Subcutaneous adipose tissue (tissue), 4 donors: ENCODE results near the gene TRMT112. TPM values are rescaled to one million over a fixed set of nuclear protein-coding genes. Genes with fewer than 3 reads are reported as not detected.

Experiments
- total RNA-seq, 4 donors: library from RNA; depleted of rRNA; stranded (reverse); fragments of >200 nt; gene quantifications; one replicate each; pipeline ENCODE4 v1.1.0, GENCODE V29; 2016
- TF ChIP-seq, protein P1 (sequence below): fragments of 450-650 bp; IDR thresholded peaks from one replicate; pipeline ENCODE4 v1.5.1; 2016; ENCODE audit warnings: low read depth, mild to moderate bottlenecking, control low read depth, antibody characterized with exemption, moderate library complexity

TRMT112 gene
- total RNA-seq, 4 donors from 2014 or later = 225 to 266 (median 241) TPM

DNA sequence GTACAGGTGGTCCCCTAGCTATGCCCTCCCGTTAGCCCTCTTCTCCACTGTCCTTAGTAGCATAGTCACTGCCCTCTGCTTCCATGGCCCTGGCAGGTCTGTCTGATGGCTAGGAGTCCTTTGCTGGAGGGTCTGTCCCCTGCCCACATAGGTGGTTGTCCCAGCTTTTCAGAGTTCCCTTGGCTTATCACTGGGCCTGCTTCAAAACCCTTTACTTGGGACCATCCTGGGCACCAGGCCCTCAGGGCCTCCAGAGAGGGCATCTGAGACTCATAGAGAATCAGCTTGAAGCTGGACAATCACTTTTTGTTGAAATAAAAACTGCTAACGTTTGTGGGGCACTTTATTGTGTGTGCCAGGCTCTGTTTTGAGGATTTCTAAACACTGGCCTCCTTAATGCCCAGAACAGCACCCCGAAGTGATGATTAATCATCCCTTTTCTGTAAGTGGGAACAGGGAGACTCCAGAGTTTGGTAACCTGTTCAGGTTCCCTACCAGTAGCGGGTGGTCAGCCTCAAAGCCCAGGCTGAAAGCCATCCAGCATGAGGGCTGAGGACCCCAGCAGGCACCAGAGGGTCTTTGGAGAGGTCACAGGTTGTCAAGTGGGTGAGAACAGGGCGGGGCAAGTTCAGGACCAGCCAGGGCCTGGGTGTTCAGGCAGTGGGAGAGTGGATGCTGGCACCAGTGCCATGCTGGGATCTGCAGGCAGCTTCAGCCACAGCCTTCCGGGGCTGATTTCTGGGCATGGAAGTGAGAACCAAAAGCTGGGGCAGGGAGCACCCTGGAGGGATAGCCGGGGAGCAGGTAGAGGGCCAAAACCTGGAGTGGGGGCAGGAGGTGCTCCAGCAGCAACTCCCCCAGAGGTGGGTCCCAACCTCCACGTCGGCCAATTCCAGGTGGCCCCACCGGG lies 26.8 kb downstream of the TRMT112 start:
- TF ChIP-seq, protein P1, sequence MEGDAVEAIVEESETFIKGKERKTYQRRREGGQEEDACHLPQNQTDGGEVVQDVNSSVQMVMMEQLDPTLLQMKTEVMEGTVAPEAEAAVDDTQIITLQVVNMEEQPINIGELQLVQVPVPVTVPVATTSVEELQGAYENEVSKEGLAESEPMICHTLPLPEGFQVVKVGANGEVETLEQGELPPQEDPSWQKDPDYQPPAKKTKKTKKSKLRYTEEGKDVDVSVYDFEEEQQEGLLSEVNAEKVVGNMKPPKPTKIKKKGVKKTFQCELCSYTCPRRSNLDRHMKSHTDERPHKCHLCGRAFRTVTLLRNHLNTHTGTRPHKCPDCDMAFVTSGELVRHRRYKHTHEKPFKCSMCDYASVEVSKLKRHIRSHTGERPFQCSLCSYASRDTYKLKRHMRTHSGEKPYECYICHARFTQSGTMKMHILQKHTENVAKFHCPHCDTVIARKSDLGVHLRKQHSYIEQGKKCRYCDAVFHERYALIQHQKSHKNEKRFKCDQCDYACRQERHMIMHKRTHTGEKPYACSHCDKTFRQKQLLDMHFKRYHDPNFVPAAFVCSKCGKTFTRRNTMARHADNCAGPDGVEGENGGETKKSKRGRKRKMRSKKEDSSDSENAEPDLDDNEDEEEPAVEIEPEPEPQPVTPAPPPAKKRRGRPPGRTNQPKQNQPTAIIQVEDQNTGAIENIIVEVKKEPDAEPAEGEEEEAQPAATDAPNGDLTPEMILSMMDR = no peak

DNA sequence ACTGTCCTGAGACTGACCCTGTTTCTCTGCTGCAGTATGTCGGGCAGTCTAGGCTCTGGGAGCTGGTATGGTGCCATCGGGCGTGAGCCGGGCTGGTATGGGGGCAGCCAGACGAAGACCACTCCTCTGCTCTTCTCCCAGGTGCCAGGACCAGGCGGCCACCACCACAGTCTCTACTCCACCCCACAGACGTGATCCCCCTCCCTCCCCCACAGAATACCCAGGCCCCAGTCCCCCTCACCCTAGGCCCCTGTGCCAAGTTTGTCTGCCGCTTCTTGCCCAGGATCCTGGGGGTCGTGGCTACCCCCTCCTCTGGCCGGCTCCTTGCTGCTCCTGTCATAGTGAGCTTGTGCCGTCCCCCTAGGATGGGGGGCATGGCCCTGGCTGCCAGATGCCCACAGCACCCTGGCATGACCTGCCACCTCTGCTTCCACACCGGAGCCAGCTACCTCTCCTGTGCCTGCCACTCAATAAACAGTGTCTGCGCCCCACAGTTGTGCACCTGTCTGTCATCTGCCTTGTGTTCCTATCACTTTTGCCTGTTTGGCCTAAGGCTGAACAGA lies 28.3 kb downstream of the TRMT112 start:
- TF ChIP-seq, protein P1 = no peak

DNA sequence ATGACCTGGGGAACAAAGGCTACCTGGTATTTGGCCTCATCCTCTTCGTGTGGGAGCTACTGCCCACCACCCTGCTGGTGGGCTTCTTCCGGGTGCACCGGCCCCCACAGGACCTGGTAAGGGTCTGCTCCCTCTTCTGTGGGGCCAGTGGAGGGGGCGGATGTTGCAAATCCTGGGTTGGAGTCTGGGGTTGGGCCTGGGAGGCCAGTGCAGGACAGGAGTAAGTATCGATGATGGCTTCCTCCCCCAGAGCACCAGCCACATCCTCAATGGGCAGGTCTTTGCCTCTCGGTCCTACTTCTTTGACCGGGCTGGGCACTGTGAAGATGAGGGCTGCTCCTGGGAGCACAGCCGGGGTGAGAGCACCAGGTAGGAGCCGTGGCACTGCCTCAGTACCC lies 29.0 kb downstream of the TRMT112 start:
- TF ChIP-seq, protein P1 = no peak

DNA sequence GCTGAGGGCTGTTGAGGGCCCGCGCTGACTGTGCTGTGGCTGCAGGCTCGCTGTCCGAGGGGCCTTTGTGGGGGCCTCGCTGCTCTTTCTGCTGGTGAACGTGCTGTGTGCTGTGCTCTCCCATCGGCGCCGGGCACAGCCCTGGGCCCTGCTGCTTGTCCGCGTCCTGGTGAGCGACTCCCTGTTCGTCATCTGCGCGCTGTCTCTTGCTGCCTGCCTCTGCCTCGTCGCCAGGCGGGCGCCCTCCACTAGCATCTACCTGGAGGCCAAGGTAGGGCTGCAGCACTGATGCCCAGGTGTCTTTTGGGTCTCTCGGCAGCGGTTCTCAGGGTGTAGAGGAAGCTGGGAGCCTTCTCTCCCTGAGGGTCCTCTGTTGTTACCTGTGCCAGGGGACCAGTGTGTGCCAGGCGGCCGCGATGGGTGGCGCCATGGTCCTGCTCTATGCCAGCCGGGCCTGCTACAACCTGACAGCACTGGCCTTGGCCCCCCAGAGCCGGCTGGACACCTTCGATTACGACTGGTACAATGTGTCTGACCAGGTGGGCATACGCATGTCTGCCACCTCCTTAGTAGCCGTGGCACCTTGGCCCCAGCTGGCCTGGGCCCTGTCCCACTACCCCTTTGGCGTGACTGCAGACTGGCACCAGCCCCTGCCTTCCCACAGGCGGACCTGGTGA lies 29.5 kb downstream of the TRMT112 start:
- TF ChIP-seq, protein P1 = no peak

DNA sequence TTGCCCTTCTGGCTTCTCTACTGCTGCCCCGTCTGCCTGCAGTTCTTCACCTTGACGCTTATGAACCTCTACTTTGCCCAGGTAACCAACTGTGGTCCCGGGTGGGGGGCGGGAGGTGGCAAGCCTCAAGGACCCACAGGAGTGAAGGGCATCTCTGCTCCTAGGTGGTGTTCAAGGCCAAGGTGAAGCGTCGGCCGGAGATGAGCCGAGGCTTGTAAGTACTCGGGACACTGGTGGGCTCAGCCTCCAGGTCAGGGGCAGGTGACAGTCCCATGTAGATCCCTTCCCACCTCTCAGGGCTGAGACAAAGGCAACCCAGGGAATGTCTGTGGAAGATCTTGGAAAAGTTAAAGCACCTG lies 30.6 kb downstream of the TRMT112 start:
- TF ChIP-seq, protein P1 = no peak

DNA sequence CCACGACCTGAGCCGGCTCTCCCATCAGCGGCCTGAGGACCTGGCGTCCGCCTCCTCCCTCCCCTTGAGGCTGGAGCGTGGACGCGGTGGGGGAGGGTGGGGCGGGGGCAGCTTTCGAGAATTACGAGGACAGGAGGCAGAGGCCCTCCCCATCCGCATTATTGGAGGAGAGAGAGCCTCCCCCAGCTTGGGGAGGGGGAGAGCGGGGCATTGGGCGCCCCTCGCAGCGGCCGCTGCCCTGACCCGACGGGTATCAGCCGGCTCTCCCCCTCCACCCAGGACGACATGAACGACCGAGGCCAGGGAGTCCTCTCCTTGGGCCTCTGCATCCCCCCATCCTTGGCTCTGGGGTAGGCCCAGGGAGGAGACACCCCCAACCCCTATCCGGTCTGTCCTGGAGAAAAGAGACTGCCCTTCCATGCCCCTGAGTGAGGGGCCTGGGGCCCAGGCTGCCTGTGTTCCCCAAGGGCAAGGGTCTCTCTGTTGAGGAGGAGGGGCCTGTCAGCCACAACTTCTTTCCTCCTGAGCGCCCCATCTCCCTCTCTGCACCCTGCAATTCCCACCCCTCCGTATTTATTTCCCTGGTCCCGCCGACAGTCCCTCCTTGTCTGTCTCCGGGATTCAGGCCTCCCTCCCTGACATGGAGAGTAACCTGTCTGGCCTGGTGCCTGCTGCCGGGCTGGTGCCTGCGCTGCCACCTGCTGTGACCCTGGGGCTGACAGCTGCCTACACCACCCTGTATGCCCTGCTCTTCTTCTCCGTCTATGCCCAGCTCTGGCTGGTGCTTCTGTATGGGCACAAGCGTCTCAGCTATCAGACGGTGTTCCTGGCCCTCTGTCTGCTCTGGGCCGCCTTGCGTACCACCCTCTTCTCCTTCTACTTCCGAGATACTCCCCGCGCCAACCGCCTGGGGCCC lies 31.2 kb downstream of the TRMT112 start:
- TF ChIP-seq, protein P1 = no peak
